Measurements from ENCODE around the gene NLRP13. TPM values are rescaled to one million over a fixed set of nuclear protein-coding genes. Genes with fewer than 3 reads are reported as not detected.
A peak's percentile ranks its signal among the peaks of the same experiment; 100 is the strongest.

Gene NLRP13
- total and polyA plus RNA-seq, 10 of the 15 experiments (the other 5 are each of a cell fraction or from before 2014, with no cell fraction given) = 0.37 TPM; not detected in 9

GRCh38 chr19:55913643-55914268 is 18.4 kb downstream of the NLRP13 start:
- ATAC-seq (no peak), DNase-seq (ENCODE audit: low read depth, low spot score) (no peak), FAIRE-seq (no peak)
- POLR2A ChIA-PET = no interaction called here
- CTCF ChIA-PET = interaction anchor here (0.7 to 1.2 kb wide), 4 partner anchors 9 to 420 kb away, joined by 3 to 5 read pairs (median 4); no protein-coding TSS in a partner anchor
- H3K4me2 ChIP-seq (ENCODE audit: control insufficient read depth, insufficient read depth) = no peak overlapping the region
- H3K27ac ChIP-seq (ENCODE audit: control insufficient read depth, insufficient read depth) = no peak overlapping the region
- no peaks in the 10 kb centered on the region for H3K27me3 ChIP-seq (replicated peaks in 1 of 2; ENCODE audit: control insufficient read depth in 2 of 2, insufficient read depth in 2 of 2, low read length in 1 of 2)
- H3K9me3 ChIP-seq (replicated peaks; ENCODE audit: control insufficient read depth, insufficient read depth, low read length) = no peaks in the 10 kb centered on the region; the same call in 2 of the 3 replicates
- WGBS (ENCODE audit: insufficient coverage, insufficient replicate concordance, low lambda C conversion rate, missing lambda C conversion rate) = 30% methylated on average over 9 of the region's 9 CpGs
- SMC1A ChIA-PET (ENCODE audit: uncharacterized antibody, unreplicated experiment) = interaction anchor here (1.2 kb wide), 1 partner anchor 420 kb away, joined by 3 read pairs; no protein-coding TSS in a partner anchor
- H2AFZ ChIP-seq (ENCODE audit: control insufficient read depth, low read depth, low read length) = no peak overlapping the region
- H3K4me1 ChIP-seq (ENCODE audit: control insufficient read depth, insufficient read depth, low read length) = no peaks in the 10 kb centered on the region
- no peak for TF ChIP-seq SUPT20H (IDR thresholded peaks at IDR 0.05; ENCODE audit: borderline replicate concordance, control insufficient read depth, low read depth, low read length)
- TF ChIP-seq CTCF (IDR thresholded peaks at IDR 0.05 in 2 of 3, conservative IDR thresholded peaks at IDR 0.05 in 1 of 3; ENCODE audit: control insufficient read depth in 2 of 3, extremely low read depth in 1 of 3, insufficient read depth in 1 of 3, low read depth in 3 of 3, low read length in 3 of 3) = peak; percentile 12 to 56 (median 34); a peak in 5 of 6 replicates
- in situ Hi-C loops (cut with MboI) = no loop called here
- no TSS peak for BruUV-seq (replicated peaks)
- H3K9ac ChIP-seq (ENCODE audit: control insufficient read depth, insufficient read depth, low read length) = no peak overlapping the region
- intact Hi-C loops (cut with micrococcal nuclease; ENCODE audit: unreplicated experiment) = no loop called here
- H3K79me2 ChIP-seq (ENCODE audit: control insufficient read depth, insufficient read depth, low read length) = no peaks in the 10 kb centered on the region
- no peaks in the 10 kb centered on the region for H3K36me3 ChIP-seq (ENCODE audit: control insufficient read depth in 2 of 2, insufficient read depth in 2 of 2, low read length in 1 of 2)
- RAD21 ChIA-PET (ENCODE audit: unreplicated experiment) = no interaction called here
- H4K20me1 ChIP-seq (ENCODE audit: control insufficient read depth, insufficient read depth) = no peaks in the 10 kb centered on the region
- H3K4me3 ChIP-seq = no peak overlapping the region

- ATAC-seq (no peak), FAIRE-seq (no peak), DNase-seq (ENCODE audit: low read depth, low spot score) (no peak)
- Histone ChIP-seq H3K27ac (ENCODE audit: control insufficient read depth, insufficient read depth) (no peak overlapping the region), H3K9me3 (replicated peaks; ENCODE audit: control insufficient read depth, insufficient read depth, low read length) (no peaks in the 10 kb centered on the region; the same call in 2 of the 3 replicates), H3K4me1 (ENCODE audit: control insufficient read depth, insufficient read depth, low read length) (no peaks in the 10 kb centered on the region), H3K4me3 (no peak overlapping the region), H3K27me3 (replicated peaks in 1 of 2; ENCODE audit: control insufficient read depth in 2 of 2, insufficient read depth in 2 of 2, low read length in 1 of 2) (no peaks in the 10 kb centered on the region), H3K79me2 (ENCODE audit: control insufficient read depth, insufficient read depth, low read length) (no peaks in the 10 kb centered on the region), H3K36me3 (ENCODE audit: control insufficient read depth in 2 of 2, insufficient read depth in 2 of 2, low read length in 1 of 2) (no peaks in the 10 kb centered on the region), H3K4me2 (ENCODE audit: control insufficient read depth, insufficient read depth) (no peak overlapping the region), H4K20me1 (ENCODE audit: control insufficient read depth, insufficient read depth) (no peaks in the 10 kb centered on the region), H3K9ac (ENCODE audit: control insufficient read depth, insufficient read depth, low read length) (no peak overlapping the region), H2AFZ (ENCODE audit: control insufficient read depth, low read depth, low read length) (no peak overlapping the region)
- ChIA-PET POLR2A (no interaction called here), RAD21 (ENCODE audit: unreplicated experiment) (no interaction called here), CTCF (no interaction called here), SMC1A (ENCODE audit: uncharacterized antibody, unreplicated experiment) (no interaction called here)
- no TSS peak for BruUV-seq (replicated peaks)
- in situ Hi-C loops (cut with MboI) (no loop called here), intact Hi-C loops (cut with micrococcal nuclease; ENCODE audit: unreplicated experiment) (no loop called here)
- no peak for TF ChIP-seq MYC (IDR thresholded peaks at IDR 0.05; ENCODE audit: insufficient read depth, insufficient read length, insufficient replicate concordance, low read length, severe bottlenecking)
- no peak for TF ChIP-seq E2F8 (IDR thresholded peaks at IDR 0.05; ENCODE audit: low read depth, partially characterized antibody)
- no peak for TF ChIP-seq IRF4 (IDR thresholded peaks at IDR 0.05; ENCODE audit: low read depth, low read length)
- 69% methylated on average over 7 of the region's 7 CpGs for WGBS (ENCODE audit: insufficient coverage, insufficient replicate concordance, low lambda C conversion rate, missing lambda C conversion rate)
Measured at GRCh38 chr19:55912916-55913315, 19.2 kb downstream of the NLRP13 start.
